HepG2 (cell line): Measurements from ENCODE around the gene WAS. TPM values are rescaled to one million over a fixed set of nuclear protein-coding genes. Genes with fewer than 3 reads are reported as not detected.

Experiments used
- BHLHE40 ChIP-seq: IDR thresholded peaks from 2 replicates; pipeline ENCODE4 v1.6.1; 2011; ENCODE audit warnings: low read length, improper control_type of control experiment
- CREB1 ChIP-seq, 2 experiments: fragments of 450-650 bp in 1 of 2; IDR thresholded peaks; 2 replicates each; pipeline ENCODE4 v1.6.1; 2016 to 2017; ENCODE audit warnings: control low read depth in 1 of 2, mild to moderate bottlenecking in 1 of 2, missing compliant biosample characterization in 1 of 2, missing genetic modification characterization in 1 of 2
- DMAP1 ChIP-seq: IDR thresholded peaks from 2 replicates; pipeline ENCODE4 v1.6.1; 2016
- GABPB1 ChIP-seq: IDR thresholded peaks from 2 replicates; pipeline ENCODE4 v1.6.1; 2016; ENCODE audit warnings: mild to moderate bottlenecking, missing genetic modification reagents, moderate library complexity, missing compliant biosample characterization
- RFXAP ChIP-seq: sonication (generic); formaldehyde crosslinking; IDR thresholded peaks from 2 replicates; pipeline ENCODE4 v1.4.0; 2020; ENCODE audit warnings: missing genetic modification reagents, borderline replicate concordance
- SAP130 ChIP-seq: IDR thresholded peaks from 2 replicates; pipeline ENCODE4 v1.6.1; 2016; ENCODE audit warnings: low read depth
- SKI ChIP-seq: fragments of 450-650 bp; IDR thresholded peaks from one replicate; pipeline ENCODE4 v1.6.1; 2018; ENCODE audit warnings: mild to moderate bottlenecking; ENCODE audit not compliant: partially characterized antibody
- TARDBP ChIP-seq: sonication (generic); formaldehyde crosslinking; IDR thresholded peaks from 2 replicates; pipeline ENCODE4 v1.8.0; 2022; ENCODE audit warnings: mild to moderate bottlenecking, missing genetic modification reagents
- TOPORS ChIP-seq: sonication (generic); formaldehyde crosslinking; IDR thresholded peaks from 2 replicates; pipeline ENCODE4 v1.8.0; 2023; ENCODE audit warnings: mild to moderate bottlenecking, missing genetic modification reagents
- YEATS4 ChIP-seq: sonication (generic); formaldehyde crosslinking; IDR thresholded peaks from 2 replicates; pipeline ENCODE4 v1.4.0; 2020; ENCODE audit warnings: missing genetic modification reagents, borderline replicate concordance
- ZC3H4 ChIP-seq: sonication (generic); formaldehyde crosslinking; IDR thresholded peaks from 2 replicates; pipeline ENCODE4 v1.4.0; 2020; ENCODE audit warnings: missing genetic modification reagents, borderline replicate concordance
- ZNF20 ChIP-seq: sonication (generic); formaldehyde crosslinking; IDR thresholded peaks from 2 replicates; pipeline ENCODE4 v1.4.0; 2020; ENCODE audit warnings: mild to moderate bottlenecking, moderate library complexity, missing genetic modification reagents
- polyA plus RNA-seq, 8 experiments: library from polyadenylated mRNA; depleted of rRNA in 3 of 8; stranded (reverse) in 7 of 8; unstranded in 1 of 8; fragments of >200 nt; fragmentation: Illumina TruSeq in 4 of 8; extraction: Trizol in 4 of 8; gene quantifications; 2 replicates each; pipeline versions ENCODE4 v1.2.1 to v1.2.3, GENCODE V29; 2011 to 2016; ENCODE audit warnings: low read depth in 4 of 8, missing spikeins in 1 of 8, mixed read lengths in 1 of 8; ENCODE audit not compliant: insufficient read depth in 1 of 8
- total RNA-seq, 5 experiments: library from RNA; depleted of rRNA; stranded (reverse); fragments of >200 nt; fragmentation: Illumina TruSeq; extraction: Trizol; gene quantifications; 2 replicates each; pipeline ENCODE4 v1.2.3, GENCODE V29; 2016; ENCODE audit warnings: low read depth in 1 of 5
- TF ChIP-seq, protein P1 (sequence below): sonication (generic); formaldehyde crosslinking; IDR thresholded peaks from 2 replicates; pipeline ENCODE4 v1.5.0; 2020; ENCODE audit warnings: mild to moderate bottlenecking, missing genetic modification reagents, borderline replicate concordance
- TF ChIP-seq, protein P2 (sequence below): sonication (generic); formaldehyde crosslinking; IDR thresholded peaks from 2 replicates; pipeline ENCODE4 v1.9.0; 2022; ENCODE audit warnings: missing genetic modification reagents, mild to moderate bottlenecking, borderline replicate concordance
- TF ChIP-seq, protein P3 (sequence below): sonication (generic); formaldehyde crosslinking; IDR thresholded peaks from 2 replicates; pipeline ENCODE4 v1.4.0; 2020; ENCODE audit warnings: missing genetic modification reagents
- TF ChIP-seq, protein P4 (sequence below): sonication (generic); formaldehyde crosslinking; IDR thresholded peaks from 2 replicates; pipeline ENCODE4 v1.5.1; 2020; ENCODE audit warnings: missing genetic modification reagents, mild to moderate bottlenecking, borderline replicate concordance

Gene WAS
- total and polyA plus RNA-seq, 2 of the 13 experiments (the other 11 are each of a cell fraction or from before 2014, with no cell fraction given): 0.11 TPM; not detected in 1

DNA sequence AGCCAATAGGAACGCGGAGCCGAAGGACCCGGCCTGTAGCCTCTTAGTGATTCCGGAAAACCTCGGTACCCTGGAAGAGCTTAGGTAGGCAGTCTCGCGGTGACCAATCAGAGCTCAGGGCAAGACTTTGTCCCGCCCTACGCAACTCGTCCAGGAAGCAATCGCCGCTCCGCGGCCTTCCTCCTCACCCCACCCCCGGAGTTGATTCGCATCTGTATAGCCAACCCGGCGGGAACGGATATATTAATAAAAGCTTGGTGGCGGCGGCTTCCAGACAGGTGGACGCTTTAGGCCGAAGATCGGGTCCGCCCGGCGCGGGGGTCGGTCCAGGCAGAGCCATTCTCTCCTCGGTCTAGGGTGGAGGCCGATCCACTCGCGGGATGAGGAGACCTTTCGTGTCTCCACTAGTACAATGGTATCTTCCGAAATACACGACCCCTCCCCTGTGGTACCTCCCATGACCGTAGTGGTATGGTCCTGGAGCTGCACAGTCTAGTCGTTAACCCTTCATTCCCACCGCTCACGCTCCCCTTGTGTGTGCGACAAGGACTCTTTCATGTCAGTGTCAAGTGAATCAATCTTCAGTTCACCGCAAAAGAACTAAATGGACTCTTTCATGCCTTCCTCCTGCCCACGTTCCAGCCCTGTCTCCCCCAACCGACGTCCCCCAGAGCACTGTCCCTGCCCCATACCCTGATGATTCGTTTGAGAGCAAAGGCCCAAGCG, 53.8 kb downstream of the WAS start (continued):
- TF ChIP-seq, protein P1, sequence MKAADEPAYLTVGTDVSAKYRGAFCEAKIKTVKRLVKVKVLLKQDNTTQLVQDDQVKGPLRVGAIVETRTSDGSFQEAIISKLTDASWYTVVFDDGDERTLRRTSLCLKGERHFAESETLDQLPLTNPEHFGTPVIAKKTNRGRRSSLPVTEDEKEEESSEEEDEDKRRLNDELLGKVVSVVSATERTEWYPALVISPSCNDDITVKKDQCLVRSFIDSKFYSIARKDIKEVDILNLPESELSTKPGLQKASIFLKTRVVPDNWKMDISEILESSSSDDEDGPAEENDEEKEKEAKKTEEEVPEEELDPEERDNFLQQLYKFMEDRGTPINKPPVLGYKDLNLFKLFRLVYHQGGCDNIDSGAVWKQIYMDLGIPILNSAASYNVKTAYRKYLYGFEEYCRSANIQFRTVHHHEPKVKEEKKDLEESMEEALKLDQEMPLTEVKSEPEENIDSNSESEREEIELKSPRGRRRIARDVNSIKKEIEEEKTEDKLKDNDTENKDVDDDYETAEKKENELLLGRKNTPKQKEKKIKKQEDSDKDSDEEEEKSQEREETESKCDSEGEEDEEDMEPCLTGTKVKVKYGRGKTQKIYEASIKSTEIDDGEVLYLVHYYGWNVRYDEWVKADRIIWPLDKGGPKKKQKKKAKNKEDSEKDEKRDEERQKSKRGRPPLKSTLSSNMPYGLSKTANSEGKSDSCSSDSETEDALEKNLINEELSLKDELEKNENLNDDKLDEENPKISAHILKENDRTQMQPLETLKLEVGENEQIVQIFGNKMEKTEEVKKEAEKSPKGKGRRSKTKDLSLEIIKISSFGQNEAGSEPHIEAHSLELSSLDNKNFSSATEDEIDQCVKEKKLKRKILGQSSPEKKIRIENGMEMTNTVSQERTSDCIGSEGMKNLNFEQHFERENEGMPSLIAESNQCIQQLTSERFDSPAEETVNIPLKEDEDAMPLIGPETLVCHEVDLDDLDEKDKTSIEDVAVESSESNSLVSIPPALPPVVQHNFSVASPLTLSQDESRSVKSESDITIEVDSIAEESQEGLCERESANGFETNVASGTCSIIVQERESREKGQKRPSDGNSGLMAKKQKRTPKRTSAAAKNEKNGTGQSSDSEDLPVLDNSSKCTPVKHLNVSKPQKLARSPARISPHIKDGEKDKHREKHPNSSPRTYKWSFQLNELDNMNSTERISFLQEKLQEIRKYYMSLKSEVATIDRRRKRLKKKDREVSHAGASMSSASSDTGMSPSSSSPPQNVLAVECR (CRISPR knock-in tag): peak; percentile 46; the same call in 1 of the 2 replicates
- TF ChIP-seq, protein P2, sequence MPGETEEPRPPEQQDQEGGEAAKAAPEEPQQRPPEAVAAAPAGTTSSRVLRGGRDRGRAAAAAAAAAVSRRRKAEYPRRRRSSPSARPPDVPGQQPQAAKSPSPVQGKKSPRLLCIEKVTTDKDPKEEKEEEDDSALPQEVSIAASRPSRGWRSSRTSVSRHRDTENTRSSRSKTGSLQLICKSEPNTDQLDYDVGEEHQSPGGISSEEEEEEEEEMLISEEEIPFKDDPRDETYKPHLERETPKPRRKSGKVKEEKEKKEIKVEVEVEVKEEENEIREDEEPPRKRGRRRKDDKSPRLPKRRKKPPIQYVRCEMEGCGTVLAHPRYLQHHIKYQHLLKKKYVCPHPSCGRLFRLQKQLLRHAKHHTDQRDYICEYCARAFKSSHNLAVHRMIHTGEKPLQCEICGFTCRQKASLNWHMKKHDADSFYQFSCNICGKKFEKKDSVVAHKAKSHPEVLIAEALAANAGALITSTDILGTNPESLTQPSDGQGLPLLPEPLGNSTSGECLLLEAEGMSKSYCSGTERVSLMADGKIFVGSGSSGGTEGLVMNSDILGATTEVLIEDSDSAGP: peak; percentile 42; the same call in 1 of the 2 replicates
- 0 out of 2 replicates have a peak, but pooled peaks have one; percentile 43 for TF ChIP-seq ZC3H4 (CRISPR knock-in tag)
- TF ChIP-seq DMAP1: peak; percentile 69
- peak; percentile 61; the same call in 1 of the 2 replicates for TF ChIP-seq RFXAP
- TF ChIP-seq SKI: peak; percentile 48
- TF ChIP-seq SAP130 (CRISPR knock-in tag): peak; percentile 39; the same call in 1 of the 2 replicates
- TF ChIP-seq, protein P3, sequence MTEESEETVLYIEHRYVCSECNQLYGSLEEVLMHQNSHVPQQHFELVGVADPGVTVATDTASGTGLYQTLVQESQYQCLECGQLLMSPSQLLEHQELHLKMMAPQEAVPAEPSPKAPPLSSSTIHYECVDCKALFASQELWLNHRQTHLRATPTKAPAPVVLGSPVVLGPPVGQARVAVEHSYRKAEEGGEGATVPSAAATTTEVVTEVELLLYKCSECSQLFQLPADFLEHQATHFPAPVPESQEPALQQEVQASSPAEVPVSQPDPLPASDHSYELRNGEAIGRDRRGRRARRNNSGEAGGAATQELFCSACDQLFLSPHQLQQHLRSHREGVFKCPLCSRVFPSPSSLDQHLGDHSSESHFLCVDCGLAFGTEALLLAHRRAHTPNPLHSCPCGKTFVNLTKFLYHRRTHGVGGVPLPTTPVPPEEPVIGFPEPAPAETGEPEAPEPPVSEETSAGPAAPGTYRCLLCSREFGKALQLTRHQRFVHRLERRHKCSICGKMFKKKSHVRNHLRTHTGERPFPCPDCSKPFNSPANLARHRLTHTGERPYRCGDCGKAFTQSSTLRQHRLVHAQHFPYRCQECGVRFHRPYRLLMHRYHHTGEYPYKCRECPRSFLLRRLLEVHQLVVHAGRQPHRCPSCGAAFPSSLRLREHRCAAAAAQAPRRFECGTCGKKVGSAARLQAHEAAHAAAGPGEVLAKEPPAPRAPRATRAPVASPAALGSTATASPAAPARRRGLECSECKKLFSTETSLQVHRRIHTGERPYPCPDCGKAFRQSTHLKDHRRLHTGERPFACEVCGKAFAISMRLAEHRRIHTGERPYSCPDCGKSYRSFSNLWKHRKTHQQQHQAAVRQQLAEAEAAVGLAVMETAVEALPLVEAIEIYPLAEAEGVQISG (CRISPR knock-in tag): peak; percentile 50
- TF ChIP-seq ZNF20: no peak
- 0 out of 2 replicates have a peak, but pooled peaks have one; percentile 25 for TF ChIP-seq TOPORS (CRISPR knock-in tag)
- TF ChIP-seq, protein P4, sequence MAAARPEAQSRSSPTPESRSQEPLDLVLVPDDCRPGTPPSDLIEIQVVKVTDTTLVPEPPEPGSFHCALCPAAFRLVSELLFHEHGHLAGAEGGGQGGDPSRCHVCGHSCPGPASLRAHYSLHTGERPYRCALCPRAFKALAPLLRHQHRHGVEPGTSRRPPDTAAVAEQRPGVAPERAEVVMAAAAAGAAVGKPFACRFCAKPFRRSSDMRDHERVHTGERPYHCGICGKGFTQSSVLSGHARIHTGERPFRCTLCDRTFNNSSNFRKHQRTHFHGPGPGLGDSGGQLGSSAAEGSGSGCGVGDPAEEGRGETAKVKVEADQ (CRISPR knock-in tag): 0 out of 2 replicates have a peak, but pooled peaks have one; percentile 18
- TF ChIP-seq GABPB1 (CRISPR knock-in tag): peak; percentile 93
- peak; percentile 85 for TF ChIP-seq BHLHE40
- no peak for TF ChIP-seq CREB1 (IDR thresholded peaks at IDR 0.05)
- TF ChIP-seq CREB1 (CRISPR knock-in tag; IDR thresholded peaks at IDR 0.05): peak; percentile 71
- TF ChIP-seq TARDBP (CRISPR knock-in tag): peak; percentile 42; the same call in 1 of the 2 replicates
- peak; percentile 48; the same call in 1 of the 2 replicates for TF ChIP-seq YEATS4 (CRISPR knock-in tag)
